GM12878 (cell line): Measurements from ENCODE around the gene RGS1. TPM values are rescaled to one million over a fixed set of nuclear protein-coding genes. Genes with fewer than 3 reads are reported as not detected.

ENCODE experiments used
- ATF7 ChIP-seq: fragments of 450-650 bp; IDR thresholded peaks from 2 replicates; pipeline ENCODE4 v1.6.1; 2016; ENCODE audit warnings: low read depth, mild to moderate bottlenecking
- CREM ChIP-seq: IDR thresholded peaks from 2 replicates; pipeline ENCODE4 v1.6.1; 2014; ENCODE audit warnings: antibody characterized with exemption, low read depth
- PAX8 ChIP-seq: fragments of 450-650 bp; IDR thresholded peaks from 2 replicates; pipeline ENCODE4 v1.6.1; 2017; ENCODE audit warnings: mild to moderate bottlenecking, moderate library complexity
- POLR2A ChIP-seq: IDR thresholded peaks from 2 replicates; pipeline ENCODE4 v1.6.1; 2011; ENCODE audit warnings: low read depth, mild to moderate bottlenecking, low read length
- RFX5 ChIP-seq: IDR thresholded peaks from 2 replicates; pipeline ENCODE4 v1.6.1; 2011; ENCODE audit warnings: low read depth, low read length, improper control_type of control experiment
- ZBED1 ChIP-seq: IDR thresholded peaks from 2 replicates; pipeline ENCODE4 v1.6.1; 2016; ENCODE audit warnings: borderline replicate concordance
- polyA plus RNA-seq, 11 experiments: library from polyadenylated mRNA; depleted of rRNA in 4 of 11; unstranded in 6 of 11; stranded (reverse) in 5 of 11; fragments of >200 nt; fragmentation: Nextera tagmentation in 4 of 11; fragmentation: Illumina TruSeq in 1 of 11; extraction: Ambion mirVana in 4 of 11; extraction: Trizol in 1 of 11; gene quantifications; 1 replicate in 1 of 11; 2 replicates in 10 of 11; pipeline versions ENCODE4 v1.2.1 to v1.2.3, GENCODE V29; 2011 to 2016; ENCODE audit warnings: inconsistent platforms in 2 of 11, missing spikeins in 2 of 11, low read depth in 1 of 11
- total RNA-seq, 4 experiments: library from RNA; depleted of rRNA in 3 of 4; stranded (reverse); fragments of >200 nt in 3 of 4; fragmentation: Illumina TruSeq in 1 of 4; extraction: Trizol in 1 of 4; gene quantifications; 2 replicates each; pipeline versions ENCODE4 v1.2.1 to v1.2.3, GENCODE V29; 2013 to 2021
- TF ChIP-seq, protein P1 (sequence below): IDR thresholded peaks from 2 replicates; pipeline ENCODE4 v1.6.1; 2011; ENCODE audit warnings: borderline replicate concordance, low read depth, mild to moderate bottlenecking, moderate library complexity, mixed read lengths, low read length; ENCODE audit not compliant: insufficient read depth; ENCODE audit errors: extremely low read length
- TF ChIP-seq, protein P2 (sequence below): fragments of 450-650 bp; IDR thresholded peaks from 2 replicates; pipeline ENCODE4 v1.6.1; 2017; ENCODE audit warnings: antibody characterized with exemption, mild to moderate bottlenecking, moderate library complexity
- TF ChIP-seq, protein P3 (sequence below): fragments of 450-650 bp; IDR thresholded peaks from 2 replicates; pipeline ENCODE4 v1.6.1; 2018; ENCODE audit warnings: borderline replicate concordance, mild to moderate bottlenecking; ENCODE audit not compliant: partially characterized antibody
- TF ChIP-seq, protein P4 (sequence below), 3 experiments: IDR thresholded peaks in 2 of 3; conservative IDR thresholded peaks in 1 of 3; 2 replicates each; pipeline ENCODE4 v1.5.1; 2011; ENCODE audit warnings: low read depth in 3 of 3, low read length in 3 of 3, mild to moderate bottlenecking in 3 of 3, control low read depth in 2 of 3, moderate library complexity in 2 of 3, inconsistent platforms in 1 of 3, mixed read lengths in 1 of 3; ENCODE audit not compliant: control insufficient read depth in 2 of 3, insufficient read depth in 1 of 3; ENCODE audit errors: extremely low read depth in 1 of 3
- TF ChIP-seq, protein P5 (sequence below): IDR thresholded peaks from 2 replicates; pipeline ENCODE4 v1.6.1; 2012; ENCODE audit warnings: low read length, inconsistent platforms
- TF ChIP-seq, protein P6 (sequence below): fragments of 450-650 bp; formaldehyde crosslinking; IDR thresholded peaks from 2 replicates; pipeline ENCODE4 v1.5.0; 2022; ENCODE audit warnings: mild to moderate bottlenecking, missing genetic modification characterization

RGS1 gene
- total and polyA plus RNA-seq, 10 of the 15 experiments (the other 5 are each of a cell fraction or from before 2014, with no cell fraction given) = 20.7 to 882 (median 45.9) TPM

DNA sequence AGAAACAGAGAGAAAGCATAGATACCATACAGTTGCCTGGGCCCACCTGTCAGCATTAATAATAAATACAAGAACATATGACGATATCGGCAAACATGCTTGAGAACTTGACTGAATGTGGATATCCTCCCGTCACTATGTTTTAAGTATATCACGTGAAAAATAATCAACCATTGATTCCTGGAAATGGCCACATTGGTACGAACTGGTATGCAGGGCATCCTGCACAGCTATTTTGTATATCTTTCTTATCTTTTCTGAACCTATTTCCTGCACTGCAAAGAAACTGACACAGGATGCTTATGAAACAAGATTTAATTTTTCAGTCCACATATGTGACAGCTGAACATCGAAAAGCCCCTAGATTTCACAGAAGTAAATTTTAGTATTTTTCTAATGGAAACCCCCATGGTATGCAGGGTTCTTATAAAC, 22.8 kb upstream of the RGS1 start (continued):
- TF ChIP-seq, protein P1, sequence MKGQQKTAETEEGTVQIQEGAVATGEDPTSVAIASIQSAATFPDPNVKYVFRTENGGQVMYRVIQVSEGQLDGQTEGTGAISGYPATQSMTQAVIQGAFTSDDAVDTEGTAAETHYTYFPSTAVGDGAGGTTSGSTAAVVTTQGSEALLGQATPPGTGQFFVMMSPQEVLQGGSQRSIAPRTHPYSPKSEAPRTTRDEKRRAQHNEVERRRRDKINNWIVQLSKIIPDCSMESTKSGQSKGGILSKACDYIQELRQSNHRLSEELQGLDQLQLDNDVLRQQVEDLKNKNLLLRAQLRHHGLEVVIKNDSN = no peak
- TF ChIP-seq, protein P2, sequence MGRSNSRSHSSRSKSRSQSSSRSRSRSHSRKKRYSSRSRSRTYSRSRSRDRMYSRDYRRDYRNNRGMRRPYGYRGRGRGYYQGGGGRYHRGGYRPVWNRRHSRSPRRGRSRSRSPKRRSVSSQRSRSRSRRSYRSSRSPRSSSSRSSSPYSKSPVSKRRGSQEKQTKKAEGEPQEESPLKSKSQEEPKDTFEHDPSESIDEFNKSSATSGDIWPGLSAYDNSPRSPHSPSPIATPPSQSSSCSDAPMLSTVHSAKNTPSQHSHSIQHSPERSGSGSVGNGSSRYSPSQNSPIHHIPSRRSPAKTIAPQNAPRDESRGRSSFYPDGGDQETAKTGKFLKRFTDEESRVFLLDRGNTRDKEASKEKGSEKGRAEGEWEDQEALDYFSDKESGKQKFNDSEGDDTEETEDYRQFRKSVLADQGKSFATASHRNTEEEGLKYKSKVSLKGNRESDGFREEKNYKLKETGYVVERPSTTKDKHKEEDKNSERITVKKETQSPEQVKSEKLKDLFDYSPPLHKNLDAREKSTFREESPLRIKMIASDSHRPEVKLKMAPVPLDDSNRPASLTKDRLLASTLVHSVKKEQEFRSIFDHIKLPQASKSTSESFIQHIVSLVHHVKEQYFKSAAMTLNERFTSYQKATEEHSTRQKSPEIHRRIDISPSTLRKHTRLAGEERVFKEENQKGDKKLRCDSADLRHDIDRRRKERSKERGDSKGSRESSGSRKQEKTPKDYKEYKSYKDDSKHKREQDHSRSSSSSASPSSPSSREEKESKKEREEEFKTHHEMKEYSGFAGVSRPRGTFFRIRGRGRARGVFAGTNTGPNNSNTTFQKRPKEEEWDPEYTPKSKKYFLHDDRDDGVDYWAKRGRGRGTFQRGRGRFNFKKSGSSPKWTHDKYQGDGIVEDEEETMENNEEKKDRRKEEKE = no peak
- TF ChIP-seq ZBED1 (no peak), CREM (peak; percentile 26; the same call in 1 of the 2 replicates), ATF7 (peak; percentile 58; the same call in 1 of the 2 replicates), POLR2A (no peak), RFX5 (no peak), PAX8 (no peak)
- TF ChIP-seq, protein P3, sequence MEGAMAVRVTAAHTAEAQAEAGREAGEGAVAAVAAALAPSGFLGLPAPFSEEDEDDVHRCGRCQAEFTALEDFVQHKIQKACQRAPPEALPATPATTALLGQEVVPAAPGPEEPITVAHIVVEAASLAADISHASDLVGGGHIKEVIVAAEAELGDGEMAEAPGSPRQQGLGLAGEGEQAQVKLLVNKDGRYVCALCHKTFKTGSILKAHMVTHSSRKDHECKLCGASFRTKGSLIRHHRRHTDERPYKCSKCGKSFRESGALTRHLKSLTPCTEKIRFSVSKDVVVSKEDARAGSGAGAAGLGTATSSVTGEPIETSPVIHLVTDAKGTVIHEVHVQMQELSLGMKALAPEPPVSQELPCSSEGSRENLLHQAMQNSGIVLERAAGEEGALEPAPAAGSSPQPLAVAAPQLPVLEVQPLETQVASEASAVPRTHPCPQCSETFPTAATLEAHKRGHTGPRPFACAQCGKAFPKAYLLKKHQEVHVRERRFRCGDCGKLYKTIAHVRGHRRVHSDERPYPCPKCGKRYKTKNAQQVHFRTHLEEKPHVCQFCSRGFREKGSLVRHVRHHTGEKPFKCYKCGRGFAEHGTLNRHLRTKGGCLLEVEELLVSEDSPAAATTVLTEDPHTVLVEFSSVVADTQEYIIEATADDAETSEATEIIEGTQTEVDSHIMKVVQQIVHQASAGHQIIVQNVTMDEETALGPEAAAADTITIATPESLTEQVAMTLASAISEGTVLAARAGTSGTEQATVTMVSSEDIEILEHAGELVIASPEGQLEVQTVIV = no peak
- TF ChIP-seq, protein P4, sequence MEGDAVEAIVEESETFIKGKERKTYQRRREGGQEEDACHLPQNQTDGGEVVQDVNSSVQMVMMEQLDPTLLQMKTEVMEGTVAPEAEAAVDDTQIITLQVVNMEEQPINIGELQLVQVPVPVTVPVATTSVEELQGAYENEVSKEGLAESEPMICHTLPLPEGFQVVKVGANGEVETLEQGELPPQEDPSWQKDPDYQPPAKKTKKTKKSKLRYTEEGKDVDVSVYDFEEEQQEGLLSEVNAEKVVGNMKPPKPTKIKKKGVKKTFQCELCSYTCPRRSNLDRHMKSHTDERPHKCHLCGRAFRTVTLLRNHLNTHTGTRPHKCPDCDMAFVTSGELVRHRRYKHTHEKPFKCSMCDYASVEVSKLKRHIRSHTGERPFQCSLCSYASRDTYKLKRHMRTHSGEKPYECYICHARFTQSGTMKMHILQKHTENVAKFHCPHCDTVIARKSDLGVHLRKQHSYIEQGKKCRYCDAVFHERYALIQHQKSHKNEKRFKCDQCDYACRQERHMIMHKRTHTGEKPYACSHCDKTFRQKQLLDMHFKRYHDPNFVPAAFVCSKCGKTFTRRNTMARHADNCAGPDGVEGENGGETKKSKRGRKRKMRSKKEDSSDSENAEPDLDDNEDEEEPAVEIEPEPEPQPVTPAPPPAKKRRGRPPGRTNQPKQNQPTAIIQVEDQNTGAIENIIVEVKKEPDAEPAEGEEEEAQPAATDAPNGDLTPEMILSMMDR (IDR thresholded peaks at IDR 0.05 in 2 of 3, conservative IDR thresholded peaks at IDR 0.05 in 1 of 3; ENCODE audit: control insufficient read depth in 2 of 3, extremely low read depth in 1 of 3, insufficient read depth in 1 of 3, low read depth in 3 of 3, low read length in 3 of 3) = no peak
- TF ChIP-seq, protein P5, sequence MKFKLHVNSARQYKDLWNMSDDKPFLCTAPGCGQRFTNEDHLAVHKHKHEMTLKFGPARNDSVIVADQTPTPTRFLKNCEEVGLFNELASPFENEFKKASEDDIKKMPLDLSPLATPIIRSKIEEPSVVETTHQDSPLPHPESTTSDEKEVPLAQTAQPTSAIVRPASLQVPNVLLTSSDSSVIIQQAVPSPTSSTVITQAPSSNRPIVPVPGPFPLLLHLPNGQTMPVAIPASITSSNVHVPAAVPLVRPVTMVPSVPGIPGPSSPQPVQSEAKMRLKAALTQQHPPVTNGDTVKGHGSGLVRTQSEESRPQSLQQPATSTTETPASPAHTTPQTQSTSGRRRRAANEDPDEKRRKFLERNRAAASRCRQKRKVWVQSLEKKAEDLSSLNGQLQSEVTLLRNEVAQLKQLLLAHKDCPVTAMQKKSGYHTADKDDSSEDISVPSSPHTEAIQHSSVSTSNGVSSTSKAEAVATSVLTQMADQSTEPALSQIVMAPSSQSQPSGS = peak; percentile 58; the same call in 1 of the 2 replicates
- TF ChIP-seq, protein P6, sequence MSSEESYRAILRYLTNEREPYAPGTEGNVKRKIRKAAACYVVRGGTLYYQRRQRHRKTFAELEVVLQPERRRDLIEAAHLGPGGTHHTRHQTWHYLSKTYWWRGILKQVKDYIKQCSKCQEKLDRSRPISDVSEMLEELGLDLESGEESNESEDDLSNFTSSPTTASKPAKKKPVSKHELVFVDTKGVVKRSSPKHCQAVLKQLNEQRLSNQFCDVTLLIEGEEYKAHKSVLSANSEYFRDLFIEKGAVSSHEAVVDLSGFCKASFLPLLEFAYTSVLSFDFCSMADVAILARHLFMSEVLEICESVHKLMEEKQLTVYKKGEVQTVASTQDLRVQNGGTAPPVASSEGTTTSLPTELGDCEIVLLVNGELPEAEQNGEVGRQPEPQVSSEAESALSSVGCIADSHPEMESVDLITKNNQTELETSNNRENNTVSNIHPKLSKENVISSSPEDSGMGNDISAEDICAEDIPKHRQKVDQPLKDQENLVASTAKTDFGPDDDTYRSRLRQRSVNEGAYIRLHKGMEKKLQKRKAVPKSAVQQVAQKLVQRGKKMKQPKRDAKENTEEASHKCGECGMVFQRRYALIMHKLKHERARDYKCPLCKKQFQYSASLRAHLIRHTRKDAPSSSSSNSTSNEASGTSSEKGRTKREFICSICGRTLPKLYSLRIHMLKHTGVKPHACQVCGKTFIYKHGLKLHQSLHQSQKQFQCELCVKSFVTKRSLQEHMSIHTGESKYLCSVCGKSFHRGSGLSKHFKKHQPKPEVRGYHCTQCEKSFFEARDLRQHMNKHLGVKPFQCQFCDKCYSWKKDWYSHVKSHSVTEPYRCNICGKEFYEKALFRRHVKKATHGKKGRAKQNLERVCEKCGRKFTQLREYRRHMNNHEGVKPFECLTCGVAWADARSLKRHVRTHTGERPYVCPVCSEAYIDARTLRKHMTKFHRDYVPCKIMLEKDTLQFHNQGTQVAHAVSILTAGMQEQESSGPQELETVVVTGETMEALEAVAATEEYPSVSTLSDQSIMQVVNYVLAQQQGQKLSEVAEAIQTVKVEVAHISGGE = no peak
